Measurements from ENCODE around the gene TMEM42.

DNA sequence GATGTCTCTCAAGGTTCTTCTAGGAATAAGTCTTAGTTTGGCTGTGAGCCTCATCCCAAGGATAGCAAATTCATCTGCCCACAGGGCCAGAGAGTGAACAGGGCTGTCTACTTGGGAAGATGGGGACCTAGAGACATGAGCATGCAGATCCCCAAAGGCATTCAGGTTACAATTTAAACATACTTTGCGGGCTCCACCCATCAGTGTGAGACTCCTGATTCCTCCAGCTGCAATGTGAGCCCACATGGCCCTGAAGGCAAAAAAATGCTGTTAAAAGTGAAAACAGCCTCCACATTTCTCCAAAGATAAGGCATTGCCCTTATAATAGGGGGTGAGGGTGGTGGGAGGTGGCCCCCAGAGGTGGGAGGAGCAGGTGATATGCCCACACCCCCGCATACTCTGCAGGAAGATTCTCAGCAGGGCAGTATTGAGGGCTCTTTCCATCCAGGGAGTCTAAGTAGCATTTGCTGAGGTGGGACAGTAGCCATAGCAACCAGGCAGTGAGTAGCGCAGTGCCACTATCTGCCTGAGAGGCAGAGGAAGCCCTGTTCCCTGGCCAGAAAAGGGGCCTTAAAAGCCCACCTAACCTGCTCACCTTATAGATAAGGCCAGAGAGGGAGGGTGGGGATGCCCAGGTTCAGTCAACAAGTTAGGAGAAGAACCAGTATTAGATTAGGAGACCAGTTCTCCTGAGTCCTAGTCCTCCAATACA lies 43.9 kb downstream of the TMEM42 start:
- TF ChIP-seq EZH2 (IDR thresholded peaks at IDR 0.05; ENCODE audit: low read depth, unreplicated experiment): no peak
- TF ChIP-seq, protein P1, sequence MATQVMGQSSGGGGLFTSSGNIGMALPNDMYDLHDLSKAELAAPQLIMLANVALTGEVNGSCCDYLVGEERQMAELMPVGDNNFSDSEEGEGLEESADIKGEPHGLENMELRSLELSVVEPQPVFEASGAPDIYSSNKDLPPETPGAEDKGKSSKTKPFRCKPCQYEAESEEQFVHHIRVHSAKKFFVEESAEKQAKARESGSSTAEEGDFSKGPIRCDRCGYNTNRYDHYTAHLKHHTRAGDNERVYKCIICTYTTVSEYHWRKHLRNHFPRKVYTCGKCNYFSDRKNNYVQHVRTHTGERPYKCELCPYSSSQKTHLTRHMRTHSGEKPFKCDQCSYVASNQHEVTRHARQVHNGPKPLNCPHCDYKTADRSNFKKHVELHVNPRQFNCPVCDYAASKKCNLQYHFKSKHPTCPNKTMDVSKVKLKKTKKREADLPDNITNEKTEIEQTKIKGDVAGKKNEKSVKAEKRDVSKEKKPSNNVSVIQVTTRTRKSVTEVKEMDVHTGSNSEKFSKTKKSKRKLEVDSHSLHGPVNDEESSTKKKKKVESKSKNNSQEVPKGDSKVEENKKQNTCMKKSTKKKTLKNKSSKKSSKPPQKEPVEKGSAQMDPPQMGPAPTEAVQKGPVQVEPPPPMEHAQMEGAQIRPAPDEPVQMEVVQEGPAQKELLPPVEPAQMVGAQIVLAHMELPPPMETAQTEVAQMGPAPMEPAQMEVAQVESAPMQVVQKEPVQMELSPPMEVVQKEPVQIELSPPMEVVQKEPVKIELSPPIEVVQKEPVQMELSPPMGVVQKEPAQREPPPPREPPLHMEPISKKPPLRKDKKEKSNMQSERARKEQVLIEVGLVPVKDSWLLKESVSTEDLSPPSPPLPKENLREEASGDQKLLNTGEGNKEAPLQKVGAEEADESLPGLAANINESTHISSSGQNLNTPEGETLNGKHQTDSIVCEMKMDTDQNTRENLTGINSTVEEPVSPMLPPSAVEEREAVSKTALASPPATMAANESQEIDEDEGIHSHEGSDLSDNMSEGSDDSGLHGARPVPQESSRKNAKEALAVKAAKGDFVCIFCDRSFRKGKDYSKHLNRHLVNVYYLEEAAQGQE (IDR thresholded peaks at IDR 0.05; ENCODE audit: unreplicated experiment): no peak
- TF ChIP-seq, protein P2, sequence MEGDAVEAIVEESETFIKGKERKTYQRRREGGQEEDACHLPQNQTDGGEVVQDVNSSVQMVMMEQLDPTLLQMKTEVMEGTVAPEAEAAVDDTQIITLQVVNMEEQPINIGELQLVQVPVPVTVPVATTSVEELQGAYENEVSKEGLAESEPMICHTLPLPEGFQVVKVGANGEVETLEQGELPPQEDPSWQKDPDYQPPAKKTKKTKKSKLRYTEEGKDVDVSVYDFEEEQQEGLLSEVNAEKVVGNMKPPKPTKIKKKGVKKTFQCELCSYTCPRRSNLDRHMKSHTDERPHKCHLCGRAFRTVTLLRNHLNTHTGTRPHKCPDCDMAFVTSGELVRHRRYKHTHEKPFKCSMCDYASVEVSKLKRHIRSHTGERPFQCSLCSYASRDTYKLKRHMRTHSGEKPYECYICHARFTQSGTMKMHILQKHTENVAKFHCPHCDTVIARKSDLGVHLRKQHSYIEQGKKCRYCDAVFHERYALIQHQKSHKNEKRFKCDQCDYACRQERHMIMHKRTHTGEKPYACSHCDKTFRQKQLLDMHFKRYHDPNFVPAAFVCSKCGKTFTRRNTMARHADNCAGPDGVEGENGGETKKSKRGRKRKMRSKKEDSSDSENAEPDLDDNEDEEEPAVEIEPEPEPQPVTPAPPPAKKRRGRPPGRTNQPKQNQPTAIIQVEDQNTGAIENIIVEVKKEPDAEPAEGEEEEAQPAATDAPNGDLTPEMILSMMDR (conservative IDR thresholded peaks at IDR 0.05; ENCODE audit: low read depth in 2 of 2): no peak
- TF ChIP-seq, protein P3, sequence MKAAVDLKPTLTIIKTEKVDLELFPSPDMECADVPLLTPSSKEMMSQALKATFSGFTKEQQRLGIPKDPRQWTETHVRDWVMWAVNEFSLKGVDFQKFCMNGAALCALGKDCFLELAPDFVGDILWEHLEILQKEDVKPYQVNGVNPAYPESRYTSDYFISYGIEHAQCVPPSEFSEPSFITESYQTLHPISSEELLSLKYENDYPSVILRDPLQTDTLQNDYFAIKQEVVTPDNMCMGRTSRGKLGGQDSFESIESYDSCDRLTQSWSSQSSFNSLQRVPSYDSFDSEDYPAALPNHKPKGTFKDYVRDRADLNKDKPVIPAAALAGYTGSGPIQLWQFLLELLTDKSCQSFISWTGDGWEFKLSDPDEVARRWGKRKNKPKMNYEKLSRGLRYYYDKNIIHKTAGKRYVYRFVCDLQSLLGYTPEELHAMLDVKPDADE (IDR thresholded peaks at IDR 0.05): no peak
- no peak for TF ChIP-seq POLR2AphosphoS5 (IDR thresholded peaks at IDR 0.05; ENCODE audit: low read depth)
- TF ChIP-seq EZH2phosphoT487 (IDR thresholded peaks at IDR 0.05; ENCODE audit: unreplicated experiment): no peak

Data from GM23338 (cell line).